ENCODE data around the gene BNC1.

BNC1 gene

GRCh38 chr15:83284559-83285283 lies at the start of gene BNC1:
Gene BNC1, minus strand, starts transcription at chr15:83284664. Its CDS starts 36 bp downstream, at chr15:83284628.
- DNase-seq: no peak

- DNase-seq: no peak
Measured at GRCh38 chr15:83327041-83327440, 42.6 kb upstream of the BNC1 start.

- no peak for DNase-seq
Measured at GRCh38 chr15:83324799-83325198, 40.3 kb upstream of the BNC1 start.

GRCh38 chr15:83323296-83323711 lies 38.8 kb upstream of the BNC1 start:
- DNase-seq: no peak

DNA sequence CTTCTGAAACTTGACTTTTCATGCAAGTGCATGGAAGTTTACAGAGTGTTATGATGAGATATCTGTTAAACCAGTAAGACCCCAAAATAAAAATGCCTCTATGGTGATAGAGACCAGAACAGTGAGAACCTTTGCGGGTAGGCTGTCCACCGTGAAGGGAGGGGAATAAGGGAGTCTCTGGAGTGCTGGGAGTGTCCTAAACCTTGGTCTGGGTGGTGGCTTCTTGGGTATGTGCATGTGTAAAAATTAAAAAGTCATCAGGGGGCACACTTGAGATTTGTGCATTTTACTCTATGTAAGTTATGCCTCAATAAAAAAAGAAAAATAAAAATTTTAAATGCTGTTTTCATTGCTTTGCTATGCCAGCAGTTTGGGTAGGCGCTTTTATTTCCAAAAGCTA lies 38.2 kb upstream of the BNC1 start:
- no peak for DNase-seq

- no peak for DNase-seq
Measured at GRCh38 chr15:83322061-83322460, 37.6 kb upstream of the BNC1 start.

DNA sequence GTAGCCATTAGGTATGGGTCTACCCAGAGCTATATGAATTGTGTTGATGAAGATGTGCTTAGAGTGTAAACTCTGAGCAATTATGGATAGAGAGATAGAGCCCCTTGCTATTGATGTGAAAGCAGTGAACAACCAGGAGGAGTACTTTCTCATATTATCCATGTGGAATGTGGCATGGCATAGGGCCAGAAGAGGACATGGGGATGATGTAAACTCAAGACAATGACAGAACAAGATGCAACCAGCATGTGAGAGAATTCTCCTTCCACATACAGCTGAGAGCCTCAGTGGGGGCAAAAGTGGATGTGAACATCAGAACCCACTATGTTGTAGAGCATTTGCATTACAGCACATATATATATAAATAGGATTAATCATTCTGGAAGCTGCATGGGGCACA lies 36.4 kb upstream of the BNC1 start:
- DNase-seq: no peak

DNA sequence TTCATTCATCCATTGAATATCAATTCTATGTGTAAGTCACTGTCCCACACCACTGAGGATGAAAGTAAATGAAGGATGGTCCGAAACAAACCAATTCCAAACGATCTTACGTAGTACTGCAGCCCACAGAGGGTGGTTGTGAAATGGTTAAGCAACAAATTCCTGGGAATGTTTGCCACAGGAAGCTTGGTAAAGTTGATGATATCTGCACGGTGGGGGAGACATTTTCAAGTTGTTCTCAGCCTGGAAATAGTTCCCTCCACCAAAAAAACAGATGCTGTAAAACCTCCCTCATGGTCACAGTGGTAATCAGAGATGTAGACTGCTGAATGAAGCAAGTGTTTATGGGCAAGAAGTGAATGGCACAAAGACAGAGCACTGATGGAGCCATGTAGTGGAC lies 35.9 kb upstream of the BNC1 start:
- no peak for DNase-seq

- no peak for DNase-seq
Measured at GRCh38 chr15:83319771-83320170, 35.3 kb upstream of the BNC1 start.

GRCh38 chr15:83318861-83319415 lies 34.5 kb upstream of the BNC1 start:
- no peak for DNase-seq

DNA sequence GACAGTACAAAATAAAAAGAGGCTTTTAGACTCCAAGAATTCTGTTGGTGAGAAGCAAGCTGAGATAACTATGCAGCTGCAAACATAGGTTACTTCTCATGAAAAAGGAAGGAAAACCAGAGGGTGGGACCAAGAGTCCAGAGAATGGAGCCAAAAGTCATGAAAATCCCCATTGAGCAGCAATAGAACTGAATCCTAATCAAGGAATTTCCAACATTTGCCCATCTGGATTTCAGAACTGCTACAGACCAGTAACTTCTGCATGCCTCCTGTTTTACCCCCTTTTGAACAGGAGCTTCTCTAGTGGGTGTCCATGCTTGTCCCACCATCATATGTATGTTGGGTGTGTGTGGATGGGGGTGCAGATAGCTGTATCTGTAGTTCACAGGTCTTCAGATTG lies 33.6 kb upstream of the BNC1 start:
- no peak for DNase-seq

GRCh38 chr15:83312071-83312470 lies 27.6 kb upstream of the BNC1 start:
- no peak for DNase-seq

DNA sequence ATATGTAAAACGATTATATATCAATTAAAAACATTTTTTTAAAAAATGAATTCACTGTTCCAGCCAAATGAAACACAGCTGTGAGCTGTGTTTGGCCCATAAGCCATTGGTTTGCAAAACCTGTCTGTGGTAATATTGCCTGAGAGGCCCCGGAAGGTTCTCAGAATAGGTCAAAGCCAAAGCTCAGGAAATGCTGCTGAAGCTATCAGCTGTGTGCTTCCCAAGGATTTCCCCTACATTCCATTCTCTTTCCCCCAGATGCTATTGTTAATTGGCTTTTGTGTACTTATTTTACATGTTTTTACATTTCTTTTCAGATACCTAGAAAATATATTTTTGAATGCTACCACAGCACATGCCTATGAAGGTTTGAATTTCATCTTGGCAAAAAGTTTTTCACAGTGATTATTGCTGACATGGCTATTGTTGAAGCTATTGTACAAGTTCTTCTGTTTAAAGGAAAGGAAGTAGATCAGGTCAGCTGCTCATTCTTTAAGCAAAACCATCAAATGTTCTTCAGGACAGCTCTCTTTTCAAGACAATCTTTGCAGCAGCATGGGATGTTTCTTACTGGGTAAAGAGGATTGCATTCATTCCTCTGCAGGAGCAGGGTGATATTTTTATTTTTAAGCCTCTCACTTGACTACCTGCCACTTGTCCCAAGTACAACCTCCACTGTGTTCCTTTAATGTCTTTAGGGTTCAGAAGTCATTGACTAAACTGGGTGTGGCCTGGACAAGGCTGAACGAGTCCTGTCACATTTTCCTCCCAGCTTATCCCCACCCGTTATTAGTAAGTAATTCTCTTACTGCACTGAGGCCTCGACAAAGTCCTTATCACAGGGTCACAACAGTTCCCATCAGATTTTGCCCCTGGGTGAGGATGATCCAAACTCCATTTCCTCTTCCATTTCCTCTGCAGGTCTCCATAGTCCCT lies 26.3 kb upstream of the BNC1 start:
- DNase-seq: no peak

DNA sequence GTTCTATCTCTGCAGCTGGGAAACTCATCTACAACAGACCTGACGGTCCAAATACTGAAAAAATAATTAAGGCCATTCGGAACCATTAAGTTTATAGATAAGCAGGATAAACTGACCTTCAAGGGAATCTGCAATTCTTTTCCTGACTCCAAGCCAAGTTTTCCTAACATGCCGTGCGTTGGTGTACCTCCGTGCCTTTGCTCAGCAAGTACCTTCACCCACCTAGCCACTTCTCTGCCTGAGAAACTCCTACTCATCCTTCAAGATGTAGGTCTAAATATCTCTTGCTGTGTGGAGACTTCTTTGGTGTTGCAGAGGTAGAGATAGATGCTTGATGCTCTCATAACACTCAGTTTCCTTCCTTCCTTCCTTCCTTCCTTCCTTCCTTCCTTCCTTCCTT lies 24.2 kb upstream of the BNC1 start:
- no peak for DNase-seq

DNA sequence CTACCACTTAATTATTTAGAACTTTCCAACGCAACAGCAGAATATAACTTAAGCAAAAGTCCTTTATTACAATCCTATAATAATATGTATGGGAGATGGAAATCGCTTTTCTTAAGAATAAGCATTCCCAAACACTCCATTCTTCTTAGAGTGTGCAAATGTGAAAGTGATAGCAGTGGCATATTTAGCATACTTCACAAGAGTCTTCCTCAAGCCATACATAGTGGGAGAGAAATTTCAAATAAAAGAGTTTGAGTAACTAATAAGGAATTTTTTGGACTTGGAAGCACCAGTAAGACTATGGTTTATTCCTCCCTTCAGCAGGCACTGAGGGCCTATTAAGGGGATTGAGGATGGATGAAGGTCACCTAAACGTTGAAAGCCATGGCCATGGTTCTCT lies 22.1 kb upstream of the BNC1 start:
- no peak for DNase-seq

- DNase-seq: no peak
Measured at GRCh38 chr15:83305704-83306291, 21.3 kb upstream of the BNC1 start.

GRCh38 chr15:83304861-83305703 lies 20.6 kb upstream of the BNC1 start:
- DNase-seq: no peak

DNA sequence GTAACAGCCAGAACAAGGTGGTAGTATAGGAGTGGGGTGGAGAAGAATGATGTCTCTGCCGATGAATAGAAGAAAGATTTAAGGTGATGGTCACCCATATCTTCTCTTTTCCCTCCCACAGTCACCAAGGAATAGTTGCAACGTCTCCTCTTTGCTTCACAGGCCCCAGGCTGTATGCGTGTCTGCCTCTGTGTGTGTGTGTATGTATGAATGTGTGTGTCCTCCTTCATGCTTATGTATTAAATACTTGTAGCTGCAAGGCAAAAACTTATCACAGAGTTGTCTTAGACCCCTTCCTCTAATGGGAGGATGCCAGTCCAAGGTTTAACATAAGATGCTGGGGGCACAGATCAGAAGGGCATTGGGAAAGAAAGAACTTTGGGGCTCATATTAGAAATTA lies 19.1 kb upstream of the BNC1 start:
- DNase-seq: no peak

DNA sequence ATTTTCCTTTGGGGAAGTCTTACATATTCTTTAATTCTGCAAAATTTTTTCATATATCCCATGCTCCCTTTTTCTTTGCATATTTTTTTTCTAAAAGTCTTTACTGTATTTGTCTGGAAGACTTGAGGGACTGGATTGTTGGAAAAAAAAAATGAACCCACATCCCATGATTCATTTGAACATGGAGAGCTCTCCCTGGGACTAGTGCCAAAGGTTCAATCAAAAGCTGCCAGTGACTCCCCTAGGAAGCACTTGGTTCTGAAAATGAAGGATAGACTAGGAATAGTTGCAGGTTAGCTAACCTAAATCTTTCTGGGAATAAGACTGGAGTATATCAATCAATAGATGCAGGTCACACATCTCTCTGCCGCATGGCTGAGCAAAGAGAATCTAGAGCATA lies 16.4 kb upstream of the BNC1 start:
- DNase-seq: no peak

GRCh38 chr15:83299462-83299861 lies 15.0 kb upstream of the BNC1 start:
- DNase-seq: no peak

DNA sequence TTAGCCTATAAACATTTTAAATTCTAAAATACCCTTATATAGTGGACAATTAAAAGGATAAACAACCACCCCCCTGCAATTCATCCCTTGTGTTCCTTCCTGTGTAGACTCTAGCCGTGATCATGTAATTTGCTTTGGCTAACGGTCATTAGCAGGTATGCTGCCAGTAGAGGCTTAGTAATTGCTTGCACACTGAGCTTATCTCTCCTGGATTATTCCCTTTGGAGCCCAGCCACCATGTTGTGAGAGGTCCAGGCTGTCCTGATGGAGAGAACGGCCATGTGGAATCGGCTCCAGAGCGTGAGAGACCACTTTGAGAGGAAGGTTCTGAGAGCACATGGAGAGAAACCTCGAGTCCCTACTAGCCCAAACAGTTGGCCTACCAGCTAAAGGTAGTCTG lies 11.0 kb upstream of the BNC1 start:
- DNase-seq: no peak

DNA sequence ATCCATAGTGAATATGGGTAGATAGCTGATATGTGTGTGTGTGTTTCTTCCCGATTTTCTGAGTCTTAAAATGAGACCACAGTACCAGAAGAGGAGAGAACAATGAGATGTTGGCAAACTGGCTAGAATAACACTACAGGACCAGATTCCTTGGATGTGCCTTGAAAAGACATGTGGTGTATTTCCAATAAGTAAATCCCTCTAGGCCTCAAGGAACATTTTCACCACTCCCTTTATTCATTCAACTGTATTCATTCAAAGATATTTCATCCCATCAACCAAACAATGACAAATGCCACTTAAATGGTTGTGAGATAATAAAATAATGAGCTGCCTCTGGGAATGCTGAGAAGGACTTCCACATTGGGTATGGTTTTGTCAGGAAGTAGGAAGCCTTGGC lies 8.7 kb upstream of the BNC1 start:
- DNase-seq: no peak

DNA sequence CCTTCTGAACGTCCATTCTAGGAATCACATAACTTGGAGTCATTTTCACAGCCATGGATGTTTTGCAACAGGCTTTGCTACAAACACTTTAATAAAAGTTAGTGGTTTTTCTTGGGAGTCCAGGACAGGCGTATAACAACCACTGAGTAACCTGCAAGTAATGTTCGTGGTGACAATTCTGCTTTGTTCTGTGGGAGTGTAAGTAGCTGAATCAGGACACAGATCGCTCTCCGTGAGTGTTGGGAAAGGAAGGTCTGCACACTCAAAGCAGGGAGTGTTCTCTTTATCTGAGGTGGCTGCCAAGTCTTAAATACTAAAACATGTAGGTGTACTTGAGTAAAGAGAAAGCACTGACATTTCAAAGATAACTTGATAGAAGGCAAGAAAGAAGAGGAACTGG lies 7.9 kb upstream of the BNC1 start:
- DNase-seq: no peak
